ENCODE measurements around the gene MICU1.
"Not testable (repeated sequence)": the region's sequence is repeated elsewhere in the genome, so short reads cannot be mapped to it uniquely, and the experiment has no call there.

Gene MICU1, protein sequence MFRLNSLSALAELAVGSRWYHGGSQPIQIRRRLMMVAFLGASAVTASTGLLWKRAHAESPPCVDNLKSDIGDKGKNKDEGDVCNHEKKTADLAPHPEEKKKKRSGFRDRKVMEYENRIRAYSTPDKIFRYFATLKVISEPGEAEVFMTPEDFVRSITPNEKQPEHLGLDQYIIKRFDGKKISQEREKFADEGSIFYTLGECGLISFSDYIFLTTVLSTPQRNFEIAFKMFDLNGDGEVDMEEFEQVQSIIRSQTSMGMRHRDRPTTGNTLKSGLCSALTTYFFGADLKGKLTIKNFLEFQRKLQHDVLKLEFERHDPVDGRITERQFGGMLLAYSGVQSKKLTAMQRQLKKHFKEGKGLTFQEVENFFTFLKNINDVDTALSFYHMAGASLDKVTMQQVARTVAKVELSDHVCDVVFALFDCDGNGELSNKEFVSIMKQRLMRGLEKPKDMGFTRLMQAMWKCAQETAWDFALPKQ

DNA sequence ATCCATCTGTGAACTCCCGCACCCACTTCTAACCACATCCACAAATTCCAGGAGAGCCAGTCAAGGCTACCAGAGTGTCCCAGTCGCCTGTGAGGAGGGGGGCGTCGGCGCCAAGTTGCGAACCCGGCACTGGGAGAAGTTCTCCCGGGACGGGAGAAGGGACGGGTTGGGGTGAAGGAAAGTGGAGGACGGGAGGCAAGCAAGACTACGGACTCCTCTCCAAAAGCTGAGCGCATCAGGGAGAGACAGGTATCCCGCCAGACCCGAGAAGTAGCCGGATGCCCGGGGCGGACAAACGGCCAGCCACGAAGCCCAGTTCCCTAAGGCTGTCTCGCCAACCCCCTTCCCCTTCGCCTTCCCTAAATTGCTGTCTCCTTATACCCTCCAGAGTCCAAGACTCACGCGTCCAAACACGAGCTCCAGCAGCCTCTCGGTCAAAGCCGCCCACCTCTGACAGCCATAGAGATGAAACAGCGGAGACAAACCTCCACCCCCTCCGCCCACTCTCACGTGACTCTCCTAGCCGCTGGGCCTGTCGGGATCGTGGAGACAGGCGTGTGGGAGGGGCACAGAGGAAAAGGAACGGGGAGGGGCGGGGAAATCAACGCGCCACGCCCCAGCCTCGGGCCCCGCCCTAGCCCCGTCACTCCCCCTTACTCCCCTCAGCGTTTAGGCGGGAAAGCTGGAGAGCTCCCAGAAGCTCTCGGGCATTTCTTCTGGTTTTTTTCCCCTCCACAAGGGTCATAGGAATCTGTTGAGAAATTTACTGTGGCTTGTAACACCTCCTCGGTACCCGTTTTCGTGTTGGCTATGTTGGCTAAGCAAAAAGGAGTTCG lies at the start of gene MICU1:
Gene MICU1 (minus strand): TSS at position 472 of the 836 bp plus-strand sequence. CDS start 59,286 bp downstream, outside the sequence.
- peak; percentile 92 for DNase-seq (ENCODE audit: low read depth in 2 of 2)

DNA sequence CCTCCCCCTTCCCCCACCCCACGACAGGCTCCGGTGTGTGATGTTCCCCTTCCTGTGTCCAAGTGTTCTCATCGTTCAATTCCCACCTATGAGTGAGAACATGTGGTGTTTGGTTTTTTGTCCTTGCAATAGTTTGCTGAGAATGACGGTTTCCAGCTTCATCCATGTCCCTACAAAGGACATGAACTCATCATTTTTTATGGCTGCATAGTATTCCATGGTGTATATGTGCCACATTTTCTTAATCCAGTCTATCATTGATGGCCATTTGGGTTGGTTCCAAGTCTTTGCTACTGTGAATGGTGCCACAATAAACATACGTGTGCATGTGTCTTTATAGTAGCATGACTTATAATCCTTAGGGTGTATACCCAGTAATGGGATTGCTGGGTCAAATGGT lies 48.3 kb upstream of the MICU1 start:
- not testable (repeated sequence) for DNase-seq (ENCODE audit: low read depth in 2 of 2)

DNA sequence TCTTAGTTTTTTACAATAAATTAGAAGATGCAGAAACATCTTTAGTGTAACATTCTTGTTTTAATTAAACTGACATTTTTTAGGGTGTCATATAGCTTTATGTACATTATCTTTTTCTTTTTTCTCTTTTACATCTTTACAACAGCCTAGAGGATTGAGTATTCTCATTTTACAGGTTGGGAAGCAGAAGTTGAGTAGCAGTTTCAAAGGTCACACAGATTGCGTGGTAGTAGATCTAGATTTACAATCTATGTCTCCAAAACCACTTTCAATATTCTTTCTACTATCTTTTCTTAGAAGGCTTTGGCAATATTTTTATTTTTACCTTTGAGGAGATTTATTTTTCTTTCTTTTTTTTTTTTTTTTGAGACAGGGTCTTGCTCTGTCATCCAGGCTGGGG lies 47.4 kb upstream of the MICU1 start:
- DNase-seq (ENCODE audit: low read depth in 2 of 2), result no peak

DNA sequence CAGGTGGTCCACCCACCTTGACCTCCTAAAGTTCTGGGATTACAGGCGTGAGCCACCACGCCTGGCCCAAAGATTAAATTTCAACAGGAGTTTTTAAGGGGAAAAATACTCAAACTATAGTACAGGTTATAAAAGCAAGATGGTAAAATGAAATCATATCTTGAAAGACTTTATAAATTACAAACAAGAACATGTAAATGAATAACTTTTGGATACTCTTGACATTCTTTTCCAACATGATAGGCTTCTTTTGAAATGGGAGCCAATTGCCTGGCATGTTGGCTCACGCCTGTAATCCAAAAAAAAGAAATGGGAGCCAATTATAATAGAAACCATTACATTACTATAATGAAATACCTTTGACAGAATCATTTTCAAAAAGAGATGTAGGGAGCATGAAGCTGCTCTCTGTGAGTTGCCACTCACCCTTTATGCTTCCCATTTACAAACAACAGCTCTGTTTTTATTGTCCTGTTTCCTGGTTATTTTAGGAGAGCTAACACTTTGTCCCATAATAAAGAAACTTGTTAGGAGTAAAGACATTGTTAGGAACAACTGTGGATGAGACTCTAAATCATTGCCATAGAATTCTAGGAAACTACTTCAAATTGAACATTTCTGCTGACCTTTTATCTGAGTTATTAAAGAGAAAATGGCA lies 41.5 kb upstream of the MICU1 start:
- DNase-seq (ENCODE audit: low read depth in 2 of 2), result no peak

DNA sequence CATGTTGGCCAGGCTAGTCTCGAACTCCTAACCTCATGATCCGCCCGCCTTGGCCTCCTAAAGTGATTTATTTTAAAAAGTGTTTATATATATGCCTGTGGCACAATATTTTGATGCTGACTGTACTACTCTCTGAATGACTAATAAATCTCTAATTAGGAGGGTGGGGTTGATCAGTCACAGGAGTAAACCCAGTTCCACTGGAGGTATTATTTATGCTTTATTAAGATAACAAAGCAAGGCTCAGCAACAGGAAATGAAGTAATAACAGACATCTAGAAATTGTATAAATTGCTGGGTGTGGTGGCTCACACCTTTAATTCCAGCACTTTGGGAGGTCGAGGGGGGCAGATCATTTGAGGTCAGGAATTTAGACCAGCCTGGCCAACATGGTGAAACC lies 40.0 kb upstream of the MICU1 start:
- no peak for DNase-seq (ENCODE audit: low read depth in 2 of 2)

DNA sequence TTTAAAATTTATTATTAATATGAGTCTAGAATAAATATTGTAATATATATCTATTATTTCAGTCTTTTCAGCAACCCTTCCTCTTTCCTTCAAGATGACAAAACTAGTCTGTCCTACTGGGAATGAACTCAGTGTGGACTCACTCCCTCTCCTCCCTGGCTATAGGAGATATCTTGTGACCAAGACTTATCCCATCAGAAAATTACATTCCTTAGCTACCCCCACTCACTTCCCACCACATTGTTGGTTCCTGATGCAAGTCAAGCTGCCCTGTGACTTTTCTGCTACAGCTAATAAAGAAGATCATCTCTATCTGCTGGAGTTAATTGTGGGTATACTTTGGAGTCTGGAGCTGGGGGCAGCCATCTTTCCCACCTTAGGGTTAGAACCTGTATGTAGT lies 38.1 kb upstream of the MICU1 start:
- no peak for DNase-seq (ENCODE audit: low read depth in 2 of 2)

DNA sequence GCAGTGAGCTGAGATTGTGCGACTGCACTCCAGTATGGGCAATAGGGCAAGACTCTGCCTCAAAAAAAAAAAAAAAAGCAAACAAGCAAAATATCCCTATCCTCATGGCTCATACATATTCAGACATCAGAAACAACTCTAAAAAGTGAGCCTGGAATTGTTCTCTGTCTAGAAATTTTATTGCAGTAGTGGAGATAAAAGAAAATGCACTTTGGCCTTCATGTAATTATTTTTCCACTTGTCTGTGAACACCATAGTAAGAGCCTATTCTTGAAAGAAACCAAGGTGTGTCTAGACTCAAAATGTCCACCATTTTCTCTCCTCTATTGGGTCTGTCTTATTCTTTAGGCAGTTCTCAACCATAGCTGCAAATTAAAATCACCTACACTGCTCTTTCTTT lies 35.6 kb upstream of the MICU1 start:
- no peak for DNase-seq (ENCODE audit: low read depth in 2 of 2)

DNA sequence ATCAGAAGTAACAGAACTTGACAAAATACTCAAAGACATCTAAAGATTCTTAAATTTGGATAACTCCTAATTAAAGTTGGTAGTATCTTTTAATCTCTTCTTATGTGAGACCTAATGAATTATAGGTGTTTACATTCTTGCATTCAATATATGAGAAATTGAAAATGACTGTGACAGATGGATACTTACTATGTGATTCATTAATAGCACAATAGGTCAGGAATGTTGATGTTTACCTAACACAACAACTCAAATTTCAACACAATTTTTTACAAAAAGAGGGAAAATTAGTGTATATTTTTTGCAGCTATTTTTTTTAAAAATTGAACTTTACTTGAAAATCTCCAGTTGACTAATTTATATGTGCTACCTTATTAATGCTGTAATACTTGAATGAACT lies 34.3 kb upstream of the MICU1 start:
- DNase-seq (ENCODE audit: low read depth in 2 of 2), result no peak

DNA sequence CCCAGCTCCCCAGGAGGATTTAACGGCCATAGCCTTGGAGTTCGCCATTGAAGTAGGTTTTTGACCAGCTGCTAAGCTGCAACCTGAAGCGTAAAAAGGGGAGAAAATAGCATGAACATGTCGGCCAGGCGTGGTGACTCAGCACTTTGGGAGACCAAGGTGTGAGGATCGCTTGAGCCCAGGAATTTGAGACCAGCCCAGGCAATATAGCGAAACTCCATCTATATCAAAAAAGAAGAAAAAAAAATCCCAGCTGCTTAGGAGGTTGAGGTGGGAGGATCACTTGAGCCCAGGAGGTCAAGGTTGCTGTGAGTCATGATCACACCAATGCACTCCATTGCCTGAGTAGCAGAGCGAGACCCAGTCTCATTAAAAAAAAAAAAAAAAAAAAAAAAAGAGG lies 33.8 kb upstream of the MICU1 start:
- DNase-seq (ENCODE audit: low read depth in 2 of 2), result no peak

DNA sequence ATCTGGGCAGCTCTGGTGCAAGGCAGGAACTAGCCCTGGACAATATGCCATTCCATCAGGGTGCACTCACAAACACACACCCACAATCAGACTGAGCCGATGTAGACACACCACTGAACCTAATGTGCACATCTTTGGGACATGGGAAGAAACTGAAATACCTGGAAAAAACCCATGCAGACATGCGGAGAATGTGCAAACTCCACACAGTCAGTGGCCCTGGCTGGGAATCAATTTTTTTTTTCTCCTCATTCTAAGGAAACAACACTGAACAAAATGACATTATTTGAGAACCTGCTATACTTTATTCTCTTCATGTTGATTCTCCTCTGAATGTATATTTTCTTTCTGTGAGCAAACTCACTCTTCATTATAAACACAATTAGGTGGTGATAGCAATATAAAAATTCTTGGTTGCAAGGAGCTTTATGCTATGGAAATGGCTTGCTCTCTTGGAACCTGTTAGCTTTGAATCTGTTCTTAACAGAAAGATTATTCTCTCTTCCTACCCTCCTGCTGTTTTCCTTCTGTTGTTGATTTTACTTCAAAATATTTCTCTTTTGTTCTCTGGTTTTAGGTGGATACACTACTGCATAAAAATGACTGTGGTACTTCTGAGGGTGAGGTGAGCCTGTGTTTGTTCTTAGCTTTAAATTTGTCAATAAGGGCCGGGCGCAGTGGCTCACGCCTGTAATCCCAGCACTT lies 33.0 kb upstream of the MICU1 start:
- DNase-seq (ENCODE audit: low read depth in 2 of 2), result no peak

DNA sequence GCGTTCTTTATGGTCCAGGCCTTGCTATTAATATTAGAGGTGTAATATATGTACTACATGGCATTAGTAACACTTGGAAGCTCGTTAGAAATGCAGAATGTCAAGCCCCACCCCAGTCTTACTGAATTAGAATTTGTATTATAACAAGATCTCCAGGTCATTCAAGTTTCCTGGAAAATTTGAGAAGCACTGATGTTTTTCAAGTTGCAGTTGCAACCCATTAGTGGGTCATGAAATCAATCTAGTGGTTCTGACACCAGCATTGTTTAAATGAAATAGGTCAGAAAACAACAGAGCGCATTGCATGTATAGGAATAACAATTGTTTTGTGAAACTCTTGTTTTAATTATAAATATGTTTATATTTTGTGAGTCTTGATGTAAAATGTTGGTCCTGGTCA lies 28.8 kb upstream of the MICU1 start:
- no peak for DNase-seq (ENCODE audit: low read depth in 2 of 2)

DNA sequence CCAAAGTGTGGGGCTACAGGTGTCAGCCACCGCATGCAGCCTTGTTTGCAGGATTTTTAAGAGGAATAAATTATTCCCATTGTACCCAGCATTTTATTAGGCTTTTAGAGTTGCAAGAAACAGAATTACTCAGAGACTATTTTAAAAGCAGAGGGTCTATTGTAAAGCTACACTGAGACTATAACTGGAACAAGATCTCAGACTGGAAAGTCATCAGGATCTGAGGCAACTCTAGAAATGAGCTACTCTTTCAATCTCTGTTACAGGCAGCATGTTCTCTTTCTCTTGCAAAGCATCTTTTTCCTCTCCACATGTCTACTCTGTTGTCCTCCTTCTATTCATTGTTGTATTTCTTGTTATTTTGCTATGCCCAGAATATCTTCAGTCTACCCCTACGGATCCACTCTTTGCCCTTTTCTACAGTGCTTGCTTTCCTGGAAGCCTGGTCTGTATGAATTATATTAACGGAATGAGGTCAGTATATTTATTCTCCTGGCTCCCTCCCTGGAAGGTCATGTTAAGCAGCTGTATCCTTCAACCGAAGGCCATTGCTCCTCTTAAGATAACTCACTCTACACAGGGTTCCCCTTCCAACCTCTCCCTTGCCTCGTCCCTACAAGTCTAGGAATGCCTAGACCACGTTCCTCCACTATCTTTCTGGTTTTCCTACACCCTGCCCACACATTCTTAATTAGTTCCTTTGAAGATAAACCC lies 27.7 kb upstream of the MICU1 start:
- no peak for DNase-seq (ENCODE audit: low read depth in 2 of 2)

DNA sequence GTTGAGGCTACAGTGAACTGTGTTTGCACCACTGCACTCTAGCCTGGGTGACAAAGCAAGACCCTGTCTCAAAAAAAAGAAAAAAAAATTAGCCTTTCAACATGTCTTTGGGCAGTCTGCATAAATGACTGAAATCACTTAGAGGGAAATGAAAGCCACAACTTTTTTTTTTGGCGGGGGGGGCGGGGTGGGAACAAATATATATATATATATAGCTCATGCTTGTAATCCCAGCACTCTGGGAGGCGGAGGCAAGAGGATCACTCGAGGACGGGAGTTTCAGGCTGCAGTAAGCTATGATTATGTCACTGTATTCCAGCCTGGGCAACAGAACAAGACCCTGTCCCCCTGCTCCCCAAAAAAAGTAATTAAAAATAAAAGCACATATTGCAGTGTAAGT lies 23.4 kb upstream of the MICU1 start:
- no peak for DNase-seq (ENCODE audit: low read depth in 2 of 2)

DNA sequence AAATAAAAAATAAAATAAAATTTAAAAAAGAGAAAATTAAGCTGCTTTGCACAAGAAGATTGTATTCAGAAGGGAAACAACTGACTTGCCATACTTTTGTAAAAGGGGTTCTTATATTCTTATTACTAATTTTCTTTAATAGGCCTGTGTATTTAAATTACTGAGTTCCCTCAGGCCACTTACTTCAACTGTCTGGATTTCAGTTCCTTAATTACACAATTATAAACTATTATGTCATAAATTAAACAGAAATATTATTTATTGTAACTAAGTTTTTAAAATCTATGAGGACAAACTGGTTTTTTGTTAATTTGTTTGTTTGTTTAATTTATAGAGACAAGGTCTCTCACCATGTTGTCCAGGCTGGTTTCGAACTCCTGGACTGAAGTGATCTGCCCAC lies 22.4 kb upstream of the MICU1 start:
- DNase-seq (ENCODE audit: low read depth in 2 of 2), result no peak

DNA sequence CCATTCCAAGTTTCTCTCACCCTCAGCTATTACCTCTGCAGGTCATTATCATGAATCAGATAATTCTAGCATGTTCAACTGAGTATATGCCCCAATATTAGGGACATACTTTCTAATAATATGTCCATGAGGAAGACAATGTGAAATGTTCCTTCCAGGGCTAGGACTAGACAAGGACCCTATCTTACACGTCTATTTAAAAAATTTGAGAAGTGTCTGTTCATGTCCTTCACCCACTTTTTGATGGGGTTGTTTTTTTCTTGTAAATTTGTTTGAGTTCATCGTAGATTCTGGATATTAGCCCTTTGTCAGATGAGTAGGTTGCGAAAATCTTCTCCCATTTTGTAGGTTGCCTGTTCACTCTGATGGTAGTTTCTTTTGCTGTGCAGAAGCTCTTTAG lies 21.1 kb upstream of the MICU1 start:
- not testable (repeated sequence) for DNase-seq (ENCODE audit: low read depth in 2 of 2)

DNA sequence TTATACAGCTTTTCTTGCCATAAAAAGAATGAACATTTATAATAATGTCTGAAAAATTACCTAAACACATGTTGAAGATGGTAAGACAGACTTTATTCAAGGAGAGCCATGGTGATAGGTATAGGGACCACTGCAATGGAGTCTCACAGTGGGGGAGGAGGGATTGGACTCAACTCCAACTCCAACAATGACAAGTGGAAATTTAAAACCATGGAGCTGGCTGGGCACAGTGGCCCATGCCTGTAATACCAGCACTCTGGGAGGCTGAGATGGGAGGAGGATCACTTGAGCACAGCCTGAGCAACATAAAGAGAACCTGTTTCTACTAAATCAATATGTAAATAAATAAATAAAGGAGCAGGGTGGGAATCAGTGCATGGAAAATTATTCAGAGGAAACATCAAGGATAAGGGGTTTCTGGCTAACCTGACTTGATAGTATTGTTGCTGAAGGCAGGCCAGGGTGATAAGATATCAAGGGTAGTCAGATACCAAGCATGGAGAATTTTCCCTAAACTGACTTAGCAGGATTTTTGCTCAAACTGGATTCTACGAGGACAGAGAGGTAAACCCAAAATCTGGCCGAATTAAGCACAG lies 19.5 kb upstream of the MICU1 start:
- no peak for DNase-seq (ENCODE audit: low read depth in 2 of 2)

DNA sequence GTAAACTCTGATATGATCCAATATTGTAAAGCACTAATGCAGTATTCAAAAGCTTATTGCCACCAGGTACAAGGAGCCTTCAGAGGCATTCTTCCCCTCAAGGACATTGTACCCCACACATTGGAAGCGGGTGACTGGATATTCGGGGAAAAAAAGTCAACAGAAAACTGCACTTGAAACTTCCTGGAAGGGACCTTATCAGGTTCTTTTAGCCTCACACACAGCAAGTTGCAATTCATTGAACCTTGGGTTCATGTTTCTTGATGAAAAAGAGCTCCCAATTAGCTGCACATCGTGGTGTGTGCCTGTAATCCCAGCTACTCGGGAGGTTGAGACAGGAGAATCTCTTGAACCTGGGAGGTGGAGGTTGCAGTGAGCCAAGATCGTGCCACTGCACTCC lies 16.4 kb upstream of the MICU1 start:
- no peak for DNase-seq (ENCODE audit: low read depth in 2 of 2)

DNA sequence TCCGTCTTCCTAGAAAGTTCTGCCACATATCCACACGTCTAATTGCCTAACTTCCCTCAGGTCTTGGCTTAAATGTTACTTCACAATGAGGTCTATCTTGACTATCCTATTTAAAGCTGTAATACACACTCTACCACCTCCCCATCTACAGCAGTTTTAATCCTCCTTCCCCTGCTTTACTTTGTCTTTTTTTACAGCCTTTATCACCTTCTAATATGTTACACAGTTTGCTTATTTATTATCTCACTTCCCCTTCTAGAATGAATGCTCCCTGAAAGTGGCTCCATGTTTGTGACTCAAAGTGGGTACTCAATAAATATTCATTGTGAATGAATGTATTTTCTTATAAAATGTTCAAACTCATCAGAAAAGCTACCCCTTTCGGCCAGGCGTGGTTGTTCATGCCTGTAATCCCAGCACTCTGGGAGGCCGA lies 13.6 kb upstream of the MICU1 start:
- DNase-seq (ENCODE audit: low read depth in 2 of 2), result no peak

DNA sequence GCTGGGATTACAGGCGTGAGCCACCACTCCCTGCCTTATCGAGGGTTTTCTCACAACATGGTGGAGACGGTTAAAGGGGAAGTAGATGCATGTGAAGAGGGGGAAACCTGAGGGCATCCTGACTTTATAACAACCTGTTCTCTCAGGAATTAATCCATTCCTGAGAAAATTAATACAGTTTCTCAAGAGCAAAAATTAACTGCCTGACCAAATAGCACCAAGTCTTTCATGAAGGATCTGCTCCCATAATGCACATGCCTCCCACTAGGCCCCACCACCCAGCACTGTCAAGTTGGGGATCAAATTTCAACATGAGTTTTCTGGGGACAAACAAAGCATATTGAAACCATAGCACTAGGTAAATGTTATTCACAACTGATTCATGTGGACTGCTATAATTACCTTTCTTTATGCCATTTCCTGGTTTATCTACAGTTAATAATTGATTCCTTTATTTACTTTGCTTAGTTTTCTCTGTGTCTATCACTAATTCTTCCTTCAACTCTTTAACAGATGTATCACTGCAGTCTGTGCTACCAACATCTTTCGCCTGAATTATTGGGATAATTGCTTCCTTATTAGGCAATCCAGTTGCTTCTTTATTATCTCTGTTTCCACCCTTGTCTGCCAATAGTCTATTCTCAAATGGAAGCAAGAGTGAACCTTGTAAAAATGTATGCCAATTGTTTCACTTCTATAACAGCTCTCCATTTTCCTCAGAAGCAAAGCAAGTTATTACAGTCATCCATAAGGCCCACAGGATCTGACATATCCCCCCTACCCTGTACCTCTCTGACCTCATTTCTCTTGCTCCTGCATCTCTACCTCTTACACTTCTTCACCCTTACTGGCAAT lies 12.9 kb upstream of the MICU1 start:
- no peak for DNase-seq (ENCODE audit: low read depth in 2 of 2)

DNA sequence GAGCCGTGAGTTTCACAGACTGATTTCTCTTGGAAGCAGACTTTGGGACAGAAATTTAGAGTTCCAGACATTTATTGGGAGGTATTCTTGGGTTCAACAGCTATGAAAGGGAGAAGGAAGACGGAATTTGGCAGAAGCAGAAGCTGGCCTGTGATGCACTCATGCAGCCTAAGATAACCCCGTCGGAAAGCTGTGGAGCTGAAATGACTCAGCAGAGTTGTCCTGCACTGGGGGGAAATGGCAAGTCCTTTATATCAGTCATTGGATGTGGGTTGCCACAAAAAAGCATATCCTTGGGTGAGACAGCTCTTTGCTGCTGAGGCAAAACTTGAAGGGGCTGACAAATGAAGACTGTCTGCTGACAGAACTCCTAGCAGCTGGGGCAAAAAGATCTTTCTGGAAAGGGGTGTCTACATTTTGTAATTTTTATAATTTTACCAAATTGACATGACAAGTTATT lies 11.5 kb upstream of the MICU1 start:
- DNase-seq (ENCODE audit: low read depth in 2 of 2), result peak in 1 of 2 donors; percentile 0

Data from activated CD8-positive, alpha-beta memory T cell treated with anti-CD3 and anti-CD28 coated beads for 4 hours (primary cell).